GM12873 (cell line): ENCODE data around the gene SLC8A1.

ENCODE experiments used
- TF ChIP-seq, protein P1 (sequence below): IDR thresholded peaks from 2 replicates; pipeline ENCODE4 v1.5.1; 2012; ENCODE audit warnings: low read depth, mild to moderate bottlenecking, moderate library complexity, low read length, control low read depth; ENCODE audit not compliant: insufficient read depth; ENCODE audit errors: missing control alignments

The SLC8A1 gene

DNA sequence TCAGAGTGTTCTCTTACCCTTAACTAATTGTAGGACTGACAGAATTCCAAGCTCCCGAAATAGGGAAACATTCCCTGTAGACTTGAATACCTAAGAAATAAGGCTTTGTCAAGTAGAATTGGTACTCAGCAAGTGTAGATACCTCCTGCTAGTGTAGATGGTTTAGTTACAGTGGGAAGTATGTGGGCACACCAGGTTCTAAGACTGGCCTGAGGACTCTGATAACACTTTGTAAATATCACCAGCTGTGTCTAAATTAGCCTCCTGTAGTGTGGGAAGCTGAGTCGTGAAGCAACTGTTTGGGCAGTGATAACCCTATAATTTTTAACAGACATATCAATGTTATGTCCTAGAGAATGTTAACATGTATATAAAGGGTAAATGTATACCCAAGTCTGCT, 304.5 kb downstream of the SLC8A1 start:
- TF ChIP-seq, protein P1, sequence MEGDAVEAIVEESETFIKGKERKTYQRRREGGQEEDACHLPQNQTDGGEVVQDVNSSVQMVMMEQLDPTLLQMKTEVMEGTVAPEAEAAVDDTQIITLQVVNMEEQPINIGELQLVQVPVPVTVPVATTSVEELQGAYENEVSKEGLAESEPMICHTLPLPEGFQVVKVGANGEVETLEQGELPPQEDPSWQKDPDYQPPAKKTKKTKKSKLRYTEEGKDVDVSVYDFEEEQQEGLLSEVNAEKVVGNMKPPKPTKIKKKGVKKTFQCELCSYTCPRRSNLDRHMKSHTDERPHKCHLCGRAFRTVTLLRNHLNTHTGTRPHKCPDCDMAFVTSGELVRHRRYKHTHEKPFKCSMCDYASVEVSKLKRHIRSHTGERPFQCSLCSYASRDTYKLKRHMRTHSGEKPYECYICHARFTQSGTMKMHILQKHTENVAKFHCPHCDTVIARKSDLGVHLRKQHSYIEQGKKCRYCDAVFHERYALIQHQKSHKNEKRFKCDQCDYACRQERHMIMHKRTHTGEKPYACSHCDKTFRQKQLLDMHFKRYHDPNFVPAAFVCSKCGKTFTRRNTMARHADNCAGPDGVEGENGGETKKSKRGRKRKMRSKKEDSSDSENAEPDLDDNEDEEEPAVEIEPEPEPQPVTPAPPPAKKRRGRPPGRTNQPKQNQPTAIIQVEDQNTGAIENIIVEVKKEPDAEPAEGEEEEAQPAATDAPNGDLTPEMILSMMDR: no peak

DNA sequence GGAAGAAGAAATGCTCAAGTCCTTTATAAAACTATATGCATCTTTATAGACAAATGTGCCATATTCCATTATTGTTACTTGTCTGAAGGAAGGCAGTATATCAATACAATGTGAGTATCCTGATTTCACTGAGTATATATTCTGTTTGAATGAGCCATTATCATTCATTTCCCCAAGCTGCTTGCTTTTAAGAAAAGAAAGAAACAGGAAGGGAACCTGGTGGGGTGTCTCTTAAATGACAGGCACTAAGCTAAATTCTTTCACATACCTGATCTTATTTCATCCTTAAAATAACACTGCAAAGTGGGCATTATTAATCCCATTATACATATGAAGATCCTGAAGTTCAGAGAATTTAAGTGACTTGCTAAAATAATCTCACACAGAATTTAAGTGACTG, 307.9 kb downstream of the SLC8A1 start:
- TF ChIP-seq, protein P1: no peak

DNA sequence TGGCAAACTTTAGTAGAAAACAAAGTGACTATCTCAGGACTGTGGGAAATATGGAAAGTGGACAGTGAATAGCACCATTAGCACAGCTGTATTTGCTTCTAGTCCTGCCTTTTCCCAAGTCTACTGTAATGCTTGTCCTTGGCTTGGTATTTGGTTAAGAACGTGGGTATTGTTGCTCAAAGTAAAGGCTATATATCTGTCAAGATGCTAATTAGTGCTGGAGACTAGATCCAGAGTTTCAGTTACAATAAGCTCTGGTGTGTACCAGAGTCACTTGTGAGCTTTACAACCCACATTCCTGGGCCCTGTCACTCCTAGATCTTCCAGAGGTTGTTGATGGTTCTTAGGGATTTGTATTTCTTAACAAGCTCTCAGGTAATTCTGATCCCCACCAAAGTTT, 313.6 kb downstream of the SLC8A1 start:
- TF ChIP-seq, protein P1: no peak

DNA sequence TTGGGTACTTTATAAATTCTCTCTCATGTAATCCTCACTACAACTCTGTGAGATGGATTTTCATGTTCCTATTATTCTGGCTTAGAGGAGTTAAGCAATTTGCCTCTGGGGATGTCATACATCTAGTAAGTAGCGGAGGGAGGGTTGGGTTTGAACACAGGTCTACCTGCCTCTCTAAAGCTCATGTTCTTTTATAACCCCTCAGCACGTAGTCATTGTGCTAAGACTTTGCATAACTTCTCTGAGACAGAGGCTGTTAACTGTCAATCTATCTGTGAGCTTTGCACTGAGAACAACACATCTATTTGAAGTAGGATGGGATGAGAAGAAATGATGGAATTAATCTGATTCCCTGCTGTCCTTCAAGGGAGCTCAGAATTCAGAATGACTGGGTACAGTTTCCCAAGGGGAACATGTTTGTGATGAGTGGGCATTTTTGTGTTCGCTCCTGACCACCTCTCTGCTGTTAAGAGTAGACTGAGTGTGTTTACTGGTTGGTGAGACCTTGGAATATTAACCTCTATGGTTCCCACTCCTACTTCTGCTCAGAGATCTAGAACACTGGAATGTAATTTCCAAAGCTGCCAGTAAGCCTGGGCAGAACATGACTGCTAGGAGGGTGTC, 320.7 kb downstream of the SLC8A1 start:
- TF ChIP-seq, protein P1: no peak

DNA sequence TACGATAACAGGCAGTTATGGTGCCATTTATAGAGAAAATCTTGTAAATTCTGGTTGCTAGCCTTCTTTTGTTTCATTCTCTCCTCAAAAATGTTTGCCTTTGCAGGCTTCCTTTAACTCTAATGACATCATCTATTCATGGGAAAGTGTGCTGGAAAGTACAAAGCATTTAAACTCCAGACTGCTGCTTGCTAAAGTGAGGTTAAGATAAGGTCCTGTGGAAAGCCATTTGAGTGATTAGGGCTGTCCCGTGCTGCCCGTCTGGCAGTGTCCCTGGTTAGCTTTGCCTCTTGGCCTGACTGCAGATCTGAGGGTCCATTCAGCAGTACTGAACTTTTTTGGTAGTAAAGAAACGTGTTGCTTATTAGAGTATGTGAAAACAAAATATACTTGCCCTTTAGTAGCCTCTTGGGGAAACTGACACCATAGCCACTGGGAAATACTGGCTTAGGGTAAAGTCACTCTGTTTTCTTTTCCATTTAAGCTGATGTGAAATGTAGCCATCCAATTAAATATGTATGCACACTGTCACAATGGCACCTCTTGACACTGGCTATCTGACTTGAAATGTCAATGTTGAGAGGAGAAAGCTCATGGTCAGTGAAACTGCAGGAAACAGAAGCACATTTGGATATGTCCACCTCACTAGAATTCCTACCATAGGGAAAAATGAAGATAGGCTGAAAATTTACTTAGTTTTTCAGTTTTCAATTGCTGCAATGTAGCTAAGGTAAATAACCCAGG, 321.5 kb downstream of the SLC8A1 start:
- TF ChIP-seq, protein P1: no peak

DNA sequence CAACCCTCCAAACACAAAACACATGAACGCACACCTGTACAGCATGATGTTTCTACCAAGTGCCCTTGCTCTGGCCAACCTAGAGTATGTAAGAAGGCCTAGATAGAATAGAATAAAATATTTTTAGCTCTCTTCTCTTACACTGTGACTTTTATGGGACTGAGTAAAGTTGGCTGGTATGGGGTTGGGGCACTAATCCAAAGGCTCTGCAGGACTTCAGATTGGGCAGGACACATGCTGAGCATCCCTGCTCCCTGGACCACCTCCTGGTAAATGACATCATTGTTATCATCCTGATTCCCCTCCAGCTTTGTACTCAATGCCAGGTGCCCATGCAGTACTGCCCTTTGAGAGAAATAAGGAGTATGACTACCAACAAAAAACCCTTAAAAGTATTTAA, 322.2 kb downstream of the SLC8A1 start:
- TF ChIP-seq, protein P1: no peak

DNA sequence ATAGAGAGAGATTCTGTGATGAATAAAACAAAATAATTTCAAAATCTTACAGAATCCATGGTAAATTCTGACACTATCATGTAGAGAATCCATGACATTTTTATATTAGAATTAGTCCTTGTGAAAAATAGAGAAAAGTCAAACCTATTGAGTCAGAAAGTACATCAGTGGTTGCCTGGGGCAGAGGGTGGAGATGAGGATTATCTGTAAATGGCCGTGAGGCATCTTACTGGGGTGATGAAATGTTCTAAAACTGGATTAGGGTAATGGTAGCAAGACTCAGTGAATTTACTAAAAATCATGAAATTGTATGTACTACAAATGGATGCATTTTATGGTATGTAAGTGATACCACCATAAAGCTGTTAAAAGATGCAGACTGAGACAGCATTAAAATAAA, 323.1 kb downstream of the SLC8A1 start:
- TF ChIP-seq, protein P1: no peak
